HEK293 (cell line): Measurements from ENCODE around the gene RNF10.

ENCODE experiments used
- CTCF ChIA-PET: fragments of 350-600 bp; formaldehyde crosslinking; extraction: SDS; loops from one replicate; lab custom pipeline; 2021; ENCODE audit warnings: antibody characterized with exemption; lab: Yijun Ruan, JAX
- POLR2A ChIA-PET: fragments of 300-600 bp; formaldehyde crosslinking; extraction: SDS; loops from one replicate; lab custom pipeline; 2020; ENCODE audit warnings: antibody characterized with exemption, inconsistent platforms; lab: Yijun Ruan, JAX
- H3K27ac ChIP-seq: fragments of 200-500 bp; sonication (Bioruptor generic); 2 replicates; pipeline ENCODE4 v1.5.1; 2014; ENCODE audit warnings: low read depth, low read length, control low read depth, inconsistent platforms; ENCODE audit errors: extremely low read depth
- H3K36me3 ChIP-seq, 2 experiments: fragments of 200-500 bp in 1 of 2; sonication (Bioruptor generic) in 1 of 2; 1 replicate in 1 of 2; 2 replicates in 1 of 2; pipeline ENCODE4 v1.5.1; 2014 to 2017; ENCODE audit warnings: inconsistent platforms in 2 of 2, low read length in 2 of 2; ENCODE audit not compliant: control insufficient read depth in 2 of 2, insufficient read depth in 1 of 2
- H3K4me1 ChIP-seq: fragments of 200-500 bp; sonication (Bioruptor generic); 2 replicates; pipeline ENCODE4 v1.5.1; 2014; ENCODE audit warnings: mild to moderate bottlenecking, low read length, inconsistent platforms; ENCODE audit not compliant: control insufficient read depth, insufficient read depth
- H3K4me3 ChIP-seq: 2 replicates; pipeline ENCODE4 v1.5.1; 2011; ENCODE audit warnings: low read depth, mild to moderate bottlenecking, control low read depth, low read length, moderate library complexity
- H3K9me3 ChIP-seq: fragments of 200-500 bp; sonication (Bioruptor generic); 2 replicates; pipeline ENCODE4 v1.5.1; 2014; ENCODE audit warnings: low read depth, low read length, inconsistent platforms; ENCODE audit not compliant: control insufficient read depth, insufficient read depth
- KLF1 ChIP-seq: fragments of 450-650 bp; formaldehyde crosslinking; IDR thresholded peaks from 2 replicates; pipeline ENCODE4 v1.5.1; 2016; ENCODE audit warnings: missing biosample characterization, missing genetic modification characterization
- KLF16 ChIP-seq: fragments of 450-650 bp; formaldehyde crosslinking; IDR thresholded peaks from 2 replicates; pipeline ENCODE4 v1.5.1; 2017; ENCODE audit warnings: missing biosample characterization, missing genetic modification characterization
- RBAK ChIP-seq: fragments of 450-650 bp; formaldehyde crosslinking; IDR thresholded peaks from 2 replicates; pipeline ENCODE4 v1.5.1; 2016; ENCODE audit warnings: missing biosample characterization, missing genetic modification characterization
- TCF7L2 ChIP-seq: IDR thresholded peaks from 2 replicates; pipeline ENCODE4 v1.6.1; 2011; ENCODE audit warnings: low read depth, mild to moderate bottlenecking, inconsistent platforms, low read length, moderate library complexity, borderline replicate concordance
- ZBTB48 ChIP-seq: fragments of 450-650 bp; formaldehyde crosslinking; IDR thresholded peaks from 2 replicates; pipeline ENCODE4 v1.5.1; 2016; ENCODE audit warnings: missing biosample characterization, missing genetic modification characterization
- ZNF16 ChIP-seq: fragments of 450-650 bp; formaldehyde crosslinking; IDR thresholded peaks from 2 replicates; pipeline ENCODE4 v1.5.1; 2016; ENCODE audit warnings: low read depth, missing biosample characterization, missing genetic modification characterization
- ZNF214 ChIP-seq: fragments of 450-650 bp; formaldehyde crosslinking; IDR thresholded peaks from 2 replicates; pipeline ENCODE4 v1.5.1; 2017; ENCODE audit warnings: missing biosample characterization, mild to moderate bottlenecking, missing genetic modification characterization, borderline replicate concordance
- ZNF416 ChIP-seq: fragments of 450-650 bp; formaldehyde crosslinking; IDR thresholded peaks from 2 replicates; pipeline ENCODE4 v1.5.1; 2016; ENCODE audit warnings: missing biosample characterization, missing genetic modification characterization
- ZNF629 ChIP-seq: fragments of 450-650 bp; formaldehyde crosslinking; IDR thresholded peaks from 2 replicates; pipeline ENCODE4 v1.5.1; 2017; ENCODE audit warnings: missing biosample characterization, missing genetic modification characterization
- ZNF768 ChIP-seq: fragments of 450-650 bp; formaldehyde crosslinking; IDR thresholded peaks from 2 replicates; pipeline ENCODE4 v1.5.1; 2018; ENCODE audit warnings: missing biosample characterization, mild to moderate bottlenecking, missing genetic modification characterization
- ZNF791 ChIP-seq: fragments of 450-650 bp; formaldehyde crosslinking; IDR thresholded peaks from 2 replicates; pipeline ENCODE4 v1.5.1; 2016; ENCODE audit warnings: missing biosample characterization, missing genetic modification characterization
- ZNF830 ChIP-seq: fragments of 450-650 bp; IDR thresholded peaks from 2 replicates; pipeline ENCODE4 v1.5.0; 2018; ENCODE audit warnings: missing biosample characterization, missing genetic modification characterization, low read depth, mild to moderate bottlenecking, moderate library complexity
- TF ChIP-seq, protein P1 (sequence below): fragments of 450-650 bp; formaldehyde crosslinking; IDR thresholded peaks from 2 replicates; pipeline ENCODE4 v1.5.1; 2016; ENCODE audit warnings: missing biosample characterization, missing genetic modification characterization
- TF ChIP-seq, protein P2 (sequence below): fragments of 450-650 bp; formaldehyde crosslinking; IDR thresholded peaks from 2 replicates; pipeline ENCODE4 v1.5.1; 2016; ENCODE audit warnings: missing biosample characterization, missing genetic modification characterization
- TF ChIP-seq, protein P3 (sequence below): fragments of 450-650 bp; formaldehyde crosslinking; IDR thresholded peaks from 2 replicates; pipeline ENCODE4 v1.5.1; 2016; ENCODE audit warnings: missing biosample characterization, missing genetic modification characterization
- TF ChIP-seq, protein P4 (sequence below): fragments of 450-650 bp; formaldehyde crosslinking; IDR thresholded peaks from 2 replicates; pipeline ENCODE4 v1.5.1; 2017; ENCODE audit warnings: missing biosample characterization, mild to moderate bottlenecking, missing genetic modification characterization, moderate library complexity
- TF ChIP-seq, protein P5 (sequence below): fragments of 450-650 bp; formaldehyde crosslinking; IDR thresholded peaks from 2 replicates; pipeline ENCODE4 v1.5.1; 2017; ENCODE audit warnings: missing biosample characterization, missing genetic modification characterization

The RNF10 gene

DNA sequence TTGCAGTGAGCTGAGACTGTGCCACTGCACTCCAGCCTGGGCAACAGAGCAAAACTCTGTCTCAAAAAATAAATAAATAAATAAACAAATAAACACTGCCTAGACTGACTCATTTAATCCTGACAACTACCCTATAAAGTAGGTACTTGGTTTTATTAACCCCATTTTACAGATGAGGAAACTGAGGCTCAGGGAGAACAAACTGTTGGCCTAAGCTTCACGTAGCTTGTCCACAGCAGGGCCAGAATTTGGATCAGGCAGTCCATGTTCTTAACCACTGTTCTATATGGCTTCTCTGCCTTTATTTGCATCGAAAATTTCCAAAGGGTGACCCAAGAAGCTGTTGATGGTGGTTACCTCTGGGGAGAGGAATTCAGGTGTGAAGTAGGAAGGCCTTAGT lies 52.7 kb downstream of the RNF10 start:
- POLR2A ChIA-PET = no interaction called here
- Histone ChIP-seq H3K4me1 (no peaks in the 10 kb centered on the region), H3K36me3 (no peaks in the 10 kb centered on the region), H3K9me3 (no peaks in the 10 kb centered on the region), H3K4me3 (no peak overlapping the region), H3K27ac (no peak overlapping the region)
- CTCF ChIA-PET = interaction anchor here (0.6 to 3.3 kb wide), 3 partner anchors 60 to 246 kb away, joined by 3 to 16 read pairs (median 4); no protein-coding TSS in a partner anchor
- TF ChIP-seq ZNF629 (tag by site-specific recombination) = no peak
- TF ChIP-seq, protein P1, sequence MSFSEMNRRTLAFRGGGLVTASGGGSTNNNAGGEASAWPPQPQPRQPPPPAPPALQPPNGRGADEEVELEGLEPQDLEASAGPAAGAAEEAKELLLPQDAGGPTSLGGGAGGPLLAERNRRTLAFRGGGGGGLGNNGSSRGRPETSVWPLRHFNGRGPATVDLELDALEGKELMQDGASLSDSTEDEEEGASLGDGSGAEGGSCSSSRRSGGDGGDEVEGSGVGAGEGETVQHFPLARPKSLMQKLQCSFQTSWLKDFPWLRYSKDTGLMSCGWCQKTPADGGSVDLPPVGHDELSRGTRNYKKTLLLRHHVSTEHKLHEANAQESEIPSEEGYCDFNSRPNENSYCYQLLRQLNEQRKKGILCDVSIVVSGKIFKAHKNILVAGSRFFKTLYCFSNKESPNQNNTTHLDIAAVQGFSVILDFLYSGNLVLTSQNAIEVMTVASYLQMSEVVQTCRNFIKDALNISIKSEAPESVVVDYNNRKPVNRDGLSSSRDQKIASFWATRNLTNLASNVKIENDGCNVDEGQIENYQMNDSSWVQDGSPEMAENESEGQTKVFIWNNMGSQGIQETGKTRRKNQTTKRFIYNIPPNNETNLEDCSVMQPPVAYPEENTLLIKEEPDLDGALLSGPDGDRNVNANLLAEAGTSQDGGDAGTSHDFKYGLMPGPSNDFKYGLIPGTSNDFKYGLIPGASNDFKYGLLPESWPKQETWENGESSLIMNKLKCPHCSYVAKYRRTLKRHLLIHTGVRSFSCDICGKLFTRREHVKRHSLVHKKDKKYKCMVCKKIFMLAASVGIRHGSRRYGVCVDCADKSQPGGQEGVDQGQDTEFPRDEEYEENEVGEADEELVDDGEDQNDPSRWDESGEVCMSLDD (tag by site-specific recombination) = no peak
- no peak for TF ChIP-seq ZNF791 (tag by site-specific recombination)
- TF ChIP-seq TCF7L2 = no peak
- TF ChIP-seq RBAK (tag by site-specific recombination) = no peak
- no peak for TF ChIP-seq KLF1
- TF ChIP-seq ZNF214 (tag by site-specific recombination) = no peak
- TF ChIP-seq, protein P2, sequence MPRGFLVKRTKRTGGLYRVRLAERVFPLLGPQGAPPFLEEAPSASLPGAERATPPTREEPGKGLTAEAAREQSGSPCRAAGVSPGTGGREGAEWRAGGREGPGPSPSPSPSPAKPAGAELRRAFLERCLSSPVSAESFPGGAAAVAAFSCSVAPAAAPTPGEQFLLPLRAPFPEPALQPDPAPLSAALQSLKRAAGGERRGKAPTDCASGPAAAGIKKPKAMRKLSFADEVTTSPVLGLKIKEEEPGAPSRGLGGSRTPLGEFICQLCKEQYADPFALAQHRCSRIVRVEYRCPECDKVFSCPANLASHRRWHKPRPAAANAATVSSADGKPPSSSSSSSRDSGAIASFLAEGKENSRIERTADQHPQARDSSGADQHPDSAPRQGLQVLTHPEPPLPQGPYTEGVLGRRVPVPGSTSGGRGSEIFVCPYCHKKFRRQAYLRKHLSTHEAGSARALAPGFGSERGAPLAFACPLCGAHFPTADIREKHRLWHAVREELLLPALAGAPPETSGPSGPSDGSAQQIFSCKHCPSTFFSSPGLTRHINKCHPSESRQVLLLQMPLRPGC (tag by site-specific recombination) = no peak
- no peak for TF ChIP-seq ZNF16 (tag by site-specific recombination)

DNA sequence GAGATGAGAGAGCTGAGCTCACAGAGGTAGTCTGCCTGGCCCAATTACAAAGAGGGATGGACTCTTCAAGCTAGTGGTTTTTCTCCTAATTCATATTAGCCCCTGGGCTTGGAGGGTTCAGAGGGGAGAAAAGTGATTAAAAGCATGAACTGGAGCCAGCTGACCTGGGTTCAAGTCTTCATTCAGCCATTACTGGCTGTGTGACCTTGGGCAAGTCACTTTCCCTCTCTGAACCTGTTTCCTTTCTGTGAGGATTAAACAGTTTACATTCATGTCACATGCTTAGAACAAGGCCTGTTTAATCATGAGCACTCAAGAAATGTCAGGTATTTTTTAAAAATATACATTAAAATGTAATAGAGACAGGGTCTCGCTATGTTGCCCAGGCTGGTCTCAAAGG lies 54.2 kb downstream of the RNF10 start:
- 0 out of 2 replicates have a peak, but pooled peaks have one; percentile 52 for TF ChIP-seq ZNF768
- no peak for TF ChIP-seq ZBTB48 (tag by site-specific recombination)
- TF ChIP-seq, protein P3, sequence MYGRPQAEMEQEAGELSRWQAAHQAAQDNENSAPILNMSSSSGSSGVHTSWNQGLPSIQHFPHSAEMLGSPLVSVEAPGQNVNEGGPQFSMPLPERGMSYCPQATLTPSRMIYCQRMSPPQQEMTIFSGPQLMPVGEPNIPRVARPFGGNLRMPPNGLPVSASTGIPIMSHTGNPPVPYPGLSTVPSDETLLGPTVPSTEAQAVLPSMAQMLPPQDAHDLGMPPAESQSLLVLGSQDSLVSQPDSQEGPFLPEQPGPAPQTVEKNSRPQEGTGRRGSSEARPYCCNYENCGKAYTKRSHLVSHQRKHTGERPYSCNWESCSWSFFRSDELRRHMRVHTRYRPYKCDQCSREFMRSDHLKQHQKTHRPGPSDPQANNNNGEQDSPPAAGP (tag by site-specific recombination) = no peak
- TF ChIP-seq ZNF416 = no peak
- TF ChIP-seq ZNF830 = no peak
- TF ChIP-seq, protein P4, sequence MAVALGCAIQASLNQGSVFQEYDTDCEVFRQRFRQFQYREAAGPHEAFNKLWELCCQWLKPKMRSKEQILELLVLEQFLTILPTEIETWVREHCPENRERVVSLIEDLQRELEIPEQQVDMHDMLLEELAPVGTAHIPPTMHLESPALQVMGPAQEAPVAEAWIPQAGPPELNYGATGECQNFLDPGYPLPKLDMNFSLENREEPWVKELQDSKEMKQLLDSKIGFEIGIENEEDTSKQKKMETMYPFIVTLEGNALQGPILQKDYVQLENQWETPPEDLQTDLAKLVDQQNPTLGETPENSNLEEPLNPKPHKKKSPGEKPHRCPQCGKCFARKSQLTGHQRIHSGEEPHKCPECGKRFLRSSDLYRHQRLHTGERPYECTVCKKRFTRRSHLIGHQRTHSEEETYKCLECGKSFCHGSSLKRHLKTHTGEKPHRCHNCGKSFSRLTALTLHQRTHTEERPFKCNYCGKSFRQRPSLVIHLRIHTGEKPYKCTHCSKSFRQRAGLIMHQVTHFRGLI (tag by site-specific recombination) = no peak
- TF ChIP-seq KLF16 (tag by site-specific recombination) = no peak
- TF ChIP-seq, protein P5, sequence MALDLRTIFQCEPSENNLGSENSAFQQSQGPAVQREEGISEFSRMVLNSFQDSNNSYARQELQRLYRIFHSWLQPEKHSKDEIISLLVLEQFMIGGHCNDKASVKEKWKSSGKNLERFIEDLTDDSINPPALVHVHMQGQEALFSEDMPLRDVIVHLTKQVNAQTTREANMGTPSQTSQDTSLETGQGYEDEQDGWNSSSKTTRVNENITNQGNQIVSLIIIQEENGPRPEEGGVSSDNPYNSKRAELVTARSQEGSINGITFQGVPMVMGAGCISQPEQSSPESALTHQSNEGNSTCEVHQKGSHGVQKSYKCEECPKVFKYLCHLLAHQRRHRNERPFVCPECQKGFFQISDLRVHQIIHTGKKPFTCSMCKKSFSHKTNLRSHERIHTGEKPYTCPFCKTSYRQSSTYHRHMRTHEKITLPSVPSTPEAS (tag by site-specific recombination) = no peak
- TF ChIP-seq, all 188 proteins: peak for 1

More for the DNA sequence above, 54.2 kb downstream of the RNF10 start:
- ChIA-PET POLR2A (interaction anchor here (1.0 kb wide), 1 partner anchor 413 kb away, joined by 3 read pairs; no protein-coding TSS in a partner anchor), CTCF (interaction anchor here (3.3 kb wide), 1 partner anchor 61 kb away, joined by 16 read pairs; no protein-coding TSS in a partner anchor)
- H3K4me1 ChIP-seq = no peaks in the 10 kb centered on the region
- H3K36me3 ChIP-seq = no peaks in the 10 kb centered on the region
- H3K27ac ChIP-seq = no peak overlapping the region
- H3K4me3 ChIP-seq = no peak overlapping the region
- no peaks in the 10 kb centered on the region for H3K9me3 ChIP-seq
